HEK293 (cell line): ENCODE measurements around the gene CSK.

ENCODE experiments used
- CTCF ChIP-seq: fragments of 450-650 bp; formaldehyde crosslinking; IDR thresholded peaks from 2 replicates; pipeline ENCODE4 v1.5.1; 2016; ENCODE audit warnings: missing biosample characterization, missing genetic modification characterization
- ZBTB26 ChIP-seq: fragments of 450-650 bp; formaldehyde crosslinking; optimal IDR thresholded peaks from 2 replicates; pipeline ENCODE3; 2016; ENCODE audit warnings: missing biosample characterization, mild to moderate bottlenecking, missing genetic modification characterization
- ZFP37 ChIP-seq: fragments of 450-650 bp; formaldehyde crosslinking; IDR thresholded peaks from 2 replicates; pipeline ENCODE4 v1.5.1; 2016; ENCODE audit warnings: missing biosample characterization, missing genetic modification characterization
- ZNF10 ChIP-seq: fragments of 450-650 bp; formaldehyde crosslinking; IDR thresholded peaks from 2 replicates; pipeline ENCODE4 v1.5.1; 2017; ENCODE audit warnings: missing biosample characterization, missing genetic modification characterization
- ZNF239 ChIP-seq: fragments of 450-650 bp; formaldehyde crosslinking; IDR thresholded peaks from 2 replicates; pipeline ENCODE4 v1.5.1; 2016; ENCODE audit warnings: missing biosample characterization, missing genetic modification characterization
- ZNF580 ChIP-seq: fragments of 450-650 bp; formaldehyde crosslinking; IDR thresholded peaks from 2 replicates; pipeline ENCODE4 v1.5.1; 2016; ENCODE audit warnings: missing biosample characterization, missing genetic modification characterization
- ZNF747 ChIP-seq: fragments of 450-650 bp; formaldehyde crosslinking; IDR thresholded peaks from 2 replicates; pipeline ENCODE4 v1.5.1; 2016; ENCODE audit warnings: missing biosample characterization, missing genetic modification characterization

DNA sequence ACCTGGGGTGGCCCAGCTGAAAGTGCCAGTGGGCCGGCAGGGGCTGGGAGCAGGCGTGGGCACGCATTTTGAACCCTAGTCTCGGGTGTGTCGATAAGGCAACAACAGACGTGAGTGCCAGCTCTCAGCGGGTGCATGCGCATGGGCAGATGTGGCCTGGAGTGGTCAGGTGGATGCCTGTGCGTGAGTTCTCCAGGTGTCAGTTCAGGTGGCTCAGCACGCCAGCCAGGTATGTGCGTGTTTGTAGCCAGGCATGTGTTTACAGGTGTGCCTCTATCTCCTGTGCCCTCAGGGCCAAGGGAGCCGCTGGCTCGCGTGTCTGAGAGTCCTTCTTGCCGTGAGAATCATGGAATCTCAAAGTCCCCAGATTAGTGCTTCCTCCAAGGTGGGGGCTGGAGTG lies 18.5 kb upstream of the CSK start:
- no peak for TF ChIP-seq ZFP37 (tag by site-specific recombination)
- TF ChIP-seq ZNF10 (tag by site-specific recombination), result no peak
- TF ChIP-seq ZNF239 (tag by site-specific recombination), result no peak
- TF ChIP-seq CTCF (tag by site-specific recombination), result no peak
- TF ChIP-seq ZNF747 (tag by site-specific recombination), result no peak
- TF ChIP-seq ZNF580 (tag by site-specific recombination), result no peak
- TF ChIP-seq ZBTB26 (tag by site-specific recombination), result no peak
